Trophoblast cell (in vitro differentiated cells and primary cell): ENCODE measurements around the gene CRYL1.

Experiments
- DNase-seq, 2 donors: peaks; one replicate each; pipeline ENCODE4 v3.0.0-alpha.2; 2016
- H2AFZ ChIP-seq: 2 replicates; pipeline ENCODE4 v1.6.1; 2013; ENCODE audit warnings: low read length, moderate library complexity, mild to moderate bottlenecking; ENCODE audit not compliant: insufficient read depth, poor library complexity
- H2AK5ac ChIP-seq: 2 replicates; pipeline ENCODE4 v1.6.1; 2013; ENCODE audit warnings: mild to moderate bottlenecking, low read length
- H2BK120ac ChIP-seq: 2 replicates; pipeline ENCODE4 v1.6.1; 2013; ENCODE audit warnings: low read length, mild to moderate bottlenecking, moderate library complexity; ENCODE audit not compliant: insufficient read depth, poor library complexity
- H2BK12ac ChIP-seq: 2 replicates; pipeline ENCODE4 v1.6.1; 2013; ENCODE audit warnings: mild to moderate bottlenecking, low read length, moderate library complexity
- H2BK5ac ChIP-seq: 2 replicates; pipeline ENCODE4 v1.6.1; 2013; ENCODE audit warnings: low read length, low read depth, moderate library complexity, mild to moderate bottlenecking; ENCODE audit not compliant: poor library complexity
- H3K14ac ChIP-seq: 2 replicates; pipeline ENCODE4 v1.6.1; 2013; ENCODE audit warnings: mild to moderate bottlenecking, low read length
- H3K18ac ChIP-seq: 2 replicates; pipeline ENCODE4 v1.6.1; 2013; ENCODE audit warnings: mild to moderate bottlenecking, low read length
- H3K23ac ChIP-seq: 2 replicates; pipeline ENCODE4 v1.6.1; 2013; ENCODE audit warnings: low read length
- H3K27ac ChIP-seq: 2 replicates; pipeline ENCODE4 v1.5.1; 2013; ENCODE audit warnings: low read depth, mild to moderate bottlenecking, inconsistent platforms, low read length, moderate library complexity
- H3K27me3 ChIP-seq: 2 replicates; pipeline ENCODE4 v1.6.1; 2013; ENCODE audit warnings: inconsistent platforms, mild to moderate bottlenecking, low read length, moderate library complexity; ENCODE audit not compliant: insufficient read depth
- H3K36me3 ChIP-seq, 2 experiments: 1 replicate in 1 of 2; 2 replicates in 1 of 2; pipeline ENCODE4 v1.6.1; 2013; ENCODE audit warnings: low read length in 2 of 2, mild to moderate bottlenecking in 2 of 2, moderate library complexity in 1 of 2; ENCODE audit not compliant: insufficient read depth in 2 of 2, control insufficient read depth in 1 of 2
- H3K4ac ChIP-seq: 2 replicates; pipeline ENCODE4 v1.6.1; 2013; ENCODE audit warnings: low read depth, mild to moderate bottlenecking, low read length, moderate library complexity
- H3K4me1 ChIP-seq, 2 experiments: 1 replicate in 1 of 2; 2 replicates in 1 of 2; pipeline ENCODE4 v1.6.1; 2013; ENCODE audit warnings: low read length in 2 of 2, mild to moderate bottlenecking in 2 of 2, moderate library complexity in 1 of 2; ENCODE audit not compliant: insufficient read depth in 2 of 2, control insufficient read depth in 1 of 2
- H3K4me2 ChIP-seq: 2 replicates; pipeline ENCODE4 v1.6.1; 2013; ENCODE audit warnings: inconsistent platforms, mild to moderate bottlenecking, low read length, moderate library complexity
- H3K4me3 ChIP-seq: 2 replicates; pipeline ENCODE4 v1.5.1; 2013; ENCODE audit warnings: mild to moderate bottlenecking, low read depth, low read length, inconsistent platforms
- H3K79me1 ChIP-seq: one replicate; pipeline ENCODE4 v1.6.1; 2013; ENCODE audit warnings: low read length
- H3K79me2 ChIP-seq: 2 replicates; pipeline ENCODE4 v1.6.1; 2013; ENCODE audit warnings: low read length, mild to moderate bottlenecking; ENCODE audit not compliant: control insufficient read depth, insufficient read depth, poor library complexity
- H3K9ac ChIP-seq: 2 replicates; pipeline ENCODE4 v1.6.1; 2013; ENCODE audit warnings: mild to moderate bottlenecking, low read length
- H3K9me3 ChIP-seq: 2 replicates; pipeline ENCODE4 v1.6.1; 2013; ENCODE audit warnings: low read depth, mild to moderate bottlenecking, control low read depth, inconsistent platforms, low read length; ENCODE audit not compliant: insufficient read depth
- H4K12ac ChIP-seq: 2 replicates; pipeline ENCODE4 v1.6.1; 2013; ENCODE audit warnings: low read depth, mild to moderate bottlenecking, low read length, moderate library complexity
- H4K8ac ChIP-seq: 2 replicates; pipeline ENCODE4 v1.6.1; 2013; ENCODE audit warnings: low read depth, mild to moderate bottlenecking, low read length, moderate library complexity
- H4K91ac ChIP-seq: one replicate; pipeline ENCODE4 v1.6.1; 2013; ENCODE audit warnings: low read depth, mild to moderate bottlenecking, low read length, moderate library complexity
- WGBS: extraction: QIAGEN DNeasy Blood & Tissue Kit; methylation state at CpG from one replicate; pipeline ENCODE4 v1.1.7; 2013; ENCODE audit warnings: missing lambda C conversion rate; ENCODE audit not compliant: insufficient read length, insufficient coverage; ENCODE audit errors: extremely low coverage; 5-methylcytosine and 5-hydroxymethylcytosine counted together

The CRYL1 gene

GRCh38 chr13:20383058-20383457, 142.6 kb downstream of the CRYL1 start:
- Histone ChIP-seq H3K9me3 (no peaks in the 10 kb centered on the region), H2AK5ac (no peak overlapping the region), H2BK5ac (no peak overlapping the region), H3K79me2 (peaks cover 1% of the 10 kb centered on the region), H3K4me2 (no peak overlapping the region), H3K4ac (no peak overlapping the region), H3K27me3 (no peaks in the 10 kb centered on the region), H3K14ac (no peak overlapping the region), H2BK12ac (no peak overlapping the region), H3K4me3 (no peak overlapping the region), H3K4me1 (peaks cover 5% of the 10 kb centered on the region in 2 experiments), H2AFZ (no peak overlapping the region), H3K27ac (no peak overlapping the region), H4K8ac (no peak overlapping the region), H3K79me1 (peaks cover 1% of the 10 kb centered on the region), H3K36me3 (no peaks in the 10 kb centered on the region), H3K18ac (no peak overlapping the region), H3K23ac (no peak overlapping the region), H4K91ac (no peak overlapping the region), H2BK120ac (no peak overlapping the region), H4K12ac (no peak overlapping the region), H3K9ac (no peak overlapping the region)
- DNase-seq, result no peak
- no CpG with 5 or more reads among the region's 2 CpGs for WGBS

GRCh38 chr13:20381401-20381800, 144.3 kb downstream of the CRYL1 start:
- peak; percentile 39 to 85 for DNase-seq
- no CpG with 5 or more reads among the region's 3 CpGs for WGBS

GRCh38 chr13:20378721-20379120, 146.9 kb downstream of the CRYL1 start:
- H3K23ac ChIP-seq, result no peak overlapping the region
- WGBS, result no CpG with 5 or more reads among the region's 6 CpGs
- H4K91ac ChIP-seq, result peak overlapping the region; percentile 13
- peak overlapping the region; percentile 80 for H3K18ac ChIP-seq
- no peak overlapping the region for H4K12ac ChIP-seq
- H3K4me2 ChIP-seq, result no peak overlapping the region
- no peaks in the 10 kb centered on the region for H3K4me1 ChIP-seq
- peak overlapping the region; percentile 79 for H3K14ac ChIP-seq
- H3K79me2 ChIP-seq, result peaks cover 1% of the 10 kb centered on the region
- no peak for DNase-seq
- H3K9ac ChIP-seq, result no peak overlapping the region
- no peak overlapping the region for H2AK5ac ChIP-seq
- H3K27ac ChIP-seq, result no peak overlapping the region
- H2BK12ac ChIP-seq, result peak overlapping the region; percentile 88
- no peaks in the 10 kb centered on the region for H3K9me3 ChIP-seq
- no peak overlapping the region for H3K4me3 ChIP-seq
- H2BK120ac ChIP-seq, result no peak overlapping the region
- no peak overlapping the region for H2BK5ac ChIP-seq
- H3K4ac ChIP-seq, result no peak overlapping the region
- no peaks in the 10 kb centered on the region for H3K27me3 ChIP-seq
- no peak overlapping the region for H2AFZ ChIP-seq
- no peak overlapping the region for H4K8ac ChIP-seq
- H3K36me3 ChIP-seq, result no peaks in the 10 kb centered on the region
- H3K79me1 ChIP-seq, result no peaks in the 10 kb centered on the region

More at GRCh38 chr13:20381401-20381800, 144.3 kb downstream of the CRYL1 start:
- Histone ChIP-seq H3K23ac (no peak overlapping the region), H3K9me3 (no peaks in the 10 kb centered on the region), H3K4me2 (no peak overlapping the region), H4K91ac (no peak overlapping the region), H3K4ac (no peak overlapping the region), H3K14ac (no peak overlapping the region), H2AFZ (no peak overlapping the region), H2BK12ac (no peak overlapping the region), H3K9ac (no peak overlapping the region), H3K79me2 (peaks cover 1% of the 10 kb centered on the region), H2BK5ac (no peak overlapping the region), H4K8ac (no peak overlapping the region), H2BK120ac (no peak overlapping the region), H3K4me1 (no peaks in the 10 kb centered on the region), H3K36me3 (no peaks in the 10 kb centered on the region), H3K79me1 (no peaks in the 10 kb centered on the region), H2AK5ac (no peak overlapping the region), H4K12ac (no peak overlapping the region), H3K4me3 (no peak overlapping the region), H3K18ac (no peak overlapping the region), H3K27me3 (no peaks in the 10 kb centered on the region), H3K27ac (no peak overlapping the region)

GRCh38 chr13:20377720-20378119, 147.9 kb downstream of the CRYL1 start:
- Histone ChIP-seq H3K4me1 (peaks cover 0 to 4% of the 10 kb centered on the region in 2 experiments), H2AFZ (no peak overlapping the region), H4K91ac (no peak overlapping the region), H3K23ac (no peak overlapping the region), H3K14ac (no peak overlapping the region), H2BK120ac (no peak overlapping the region), H3K27ac (no peak overlapping the region), H3K9me3 (no peaks in the 10 kb centered on the region), H3K4me3 (no peak overlapping the region), H3K79me2 (peaks cover 1% of the 10 kb centered on the region), H4K12ac (no peak overlapping the region), H2BK12ac (peak overlapping the region; percentile 12), H3K9ac (no peak overlapping the region), H3K79me1 (peaks cover 2% of the 10 kb centered on the region), H3K36me3 (no peaks in the 10 kb centered on the region), H4K8ac (no peak overlapping the region), H3K18ac (no peak overlapping the region), H2AK5ac (no peak overlapping the region), H3K4ac (no peak overlapping the region), H2BK5ac (no peak overlapping the region), H3K4me2 (no peak overlapping the region), H3K27me3 (no peaks in the 10 kb centered on the region)
- WGBS, result no CpG with 5 or more reads among the region's 6 CpGs
- DNase-seq, result no peak
